H1 (cell line): ENCODE measurements around the gene CD300C. TPM values are rescaled to one million over a fixed set of nuclear protein-coding genes. Genes with fewer than 3 reads are reported as not detected.

Experiments
- CTCF ChIA-PET: fragments of 300-600 bp; sonication (Branson Sonifier 250); formaldehyde crosslinking; loops from one replicate; lab custom pipeline; 2021; ENCODE audit not compliant: partially characterized antibody; lab: Charles Lee
- POLR2A ChIA-PET: fragments of 300-600 bp; sonication (Branson Sonifier 250); formaldehyde crosslinking; loops from one replicate; lab custom pipeline; 2021; ENCODE audit warnings: inconsistent platforms; ENCODE audit not compliant: partially characterized antibody; lab: Charles Lee
- DNase-seq, 2 experiments: peaks; one replicate each; pipeline versions ENCODE4 v3.0.0 to v3.0.0-alpha.2; 2010 to 2022; ENCODE audit warnings: low spot score in 2 of 2, low read depth in 1 of 2, mixed read lengths in 1 of 2
- FAIRE-seq: peaks from 2 replicates; lab custom pipeline; 2011; peaks lifted over from hg19 to GRCh38; lab: Jason Lieb, UNC
- H2AFZ ChIP-seq: 2 replicates; pipeline ENCODE4 v1.8.1; 2012; ENCODE audit warnings: low read length, inconsistent platforms
- H2AK5ac ChIP-seq: 2 replicates; pipeline ENCODE4 v1.6.1; 2013; ENCODE audit warnings: low read depth, low read length
- H2BK120ac ChIP-seq: replicated peaks from 2 replicates; pipeline ENCODE3; 2013; ENCODE audit warnings: low read depth, low read length, inconsistent platforms
- H2BK12ac ChIP-seq: 2 replicates; pipeline ENCODE4 v1.6.1; 2013; ENCODE audit warnings: low read depth, low read length
- H2BK15ac ChIP-seq: 2 replicates; pipeline ENCODE4 v1.6.1; 2013; ENCODE audit warnings: low read length
- H2BK20ac ChIP-seq: 2 replicates; pipeline ENCODE4 v1.6.1; 2013; ENCODE audit warnings: low read length
- H2BK5ac ChIP-seq: 2 replicates; pipeline ENCODE4 v1.6.1; 2013; ENCODE audit warnings: low read depth, low read length
- H3K14ac ChIP-seq: 2 replicates; pipeline ENCODE4 v1.6.1; 2013; ENCODE audit warnings: inconsistent platforms; ENCODE audit not compliant: insufficient read length
- H3K18ac ChIP-seq: 2 replicates; pipeline ENCODE4 v1.6.1; 2013; ENCODE audit warnings: low read length; ENCODE audit errors: extremely low read depth
- H3K23ac ChIP-seq: 2 replicates; pipeline ENCODE4 v1.6.1; 2013; ENCODE audit warnings: inconsistent platforms; ENCODE audit not compliant: insufficient read length
- H3K23me2 ChIP-seq: 2 replicates; pipeline ENCODE4 v1.6.1; 2013; ENCODE audit warnings: low read depth, low read length
- H3K27ac ChIP-seq: 2 replicates; pipeline ENCODE4 v1.6.1; 2011; ENCODE audit warnings: low read depth, low read length, inconsistent platforms
- H3K27me3 ChIP-seq, 4 experiments: replicated peaks in 1 of 4; 1 replicate in 1 of 4; 2 replicates in 3 of 4; pipeline versions ENCODE4 v1.6.1 to v1.8.1; 2011 to 2013; ENCODE audit warnings: low read length in 3 of 4, mild to moderate bottlenecking in 3 of 4, inconsistent platforms in 2 of 4, mixed read lengths in 2 of 4, moderate library complexity in 1 of 4; ENCODE audit not compliant: control insufficient read depth in 3 of 4, insufficient read depth in 3 of 4; ENCODE audit errors: extremely low read depth in 1 of 4
- H3K36me3 ChIP-seq, 4 experiments: 2 replicates each; pipeline versions ENCODE4 v1.6.1 to v1.8.1; 2011 to 2013; ENCODE audit warnings: mild to moderate bottlenecking in 4 of 4, low read length in 3 of 4, moderate library complexity in 2 of 4, control low read depth in 1 of 4, inconsistent platforms in 1 of 4; ENCODE audit not compliant: insufficient read depth in 4 of 4, control insufficient read depth in 2 of 4
- H3K4ac ChIP-seq: replicated peaks from 2 replicates; pipeline ENCODE3; 2013; ENCODE audit warnings: low read length, low read depth, mixed read lengths, inconsistent platforms; ENCODE audit not compliant: insufficient read length
- H3K4me1 ChIP-seq, 4 experiments: replicated peaks in 1 of 4; 1 replicate in 1 of 4; 2 replicates in 3 of 4; pipeline versions ENCODE4 v1.6.1 to v1.8.1; 2011 to 2013; ENCODE audit warnings: low read length in 3 of 4, inconsistent platforms in 2 of 4, mixed read lengths in 1 of 4; ENCODE audit not compliant: insufficient read depth in 4 of 4, control insufficient read depth in 3 of 4
- H3K4me2 ChIP-seq, 2 experiments: 2 replicates each; pipeline versions ENCODE4 v1.6.1 to v1.8.1; 2011 to 2013; ENCODE audit warnings: low read depth in 2 of 2, low read length in 2 of 2, control low read depth in 1 of 2, inconsistent platforms in 1 of 2, mild to moderate bottlenecking in 1 of 2; ENCODE audit not compliant: insufficient read depth in 1 of 2
- H3K4me3 ChIP-seq, 4 experiments: fragments of 200-600, 300-600 bp in 1 of 4; sonication (generic), shearing (Covaris generic), sonication (Bioruptor Twin) in 1 of 4; 2 replicates each; pipeline versions ENCODE4 v1.5.1 to v1.8.1; 2011 to 2016; ENCODE audit warnings: low read length in 4 of 4, low read depth in 3 of 4, control low read depth in 2 of 4, inconsistent platforms in 2 of 4, mild to moderate bottlenecking in 2 of 4, mixed read lengths in 1 of 4, moderate library complexity in 1 of 4; ENCODE audit not compliant: insufficient read depth in 2 of 4; ENCODE audit errors: extremely low read depth in 1 of 4
- H3K56ac ChIP-seq: replicated peaks from 2 replicates; pipeline ENCODE3; 2013; ENCODE audit warnings: low read depth, mild to moderate bottlenecking, mixed read lengths, low read length, inconsistent platforms; ENCODE audit not compliant: insufficient read length
- H3K79me1 ChIP-seq: 2 replicates; pipeline ENCODE4 v1.6.1; 2013; ENCODE audit warnings: low read depth, low read length, control low read depth
- H3K79me2 ChIP-seq, 2 experiments: 2 replicates each; pipeline versions ENCODE4 v1.6.1 to v1.8.1; 2012 to 2013; ENCODE audit warnings: low read length in 2 of 2, mild to moderate bottlenecking in 2 of 2, inconsistent platforms in 1 of 2; ENCODE audit not compliant: insufficient read depth in 2 of 2, control insufficient read depth in 1 of 2
- H3K9ac ChIP-seq, 4 experiments: replicated peaks in 1 of 4; 1 replicate in 1 of 4; 2 replicates in 3 of 4; pipeline versions ENCODE4 v1.6.1 to v1.8.1; 2011 to 2013; ENCODE audit warnings: low read depth in 3 of 4, low read length in 3 of 4, control low read depth in 2 of 4, mild to moderate bottlenecking in 2 of 4, moderate library complexity in 2 of 4, inconsistent platforms in 1 of 4; ENCODE audit errors: extremely low read depth in 1 of 4
- H3K9me3 ChIP-seq, 2 experiments: 2 replicates each; pipeline versions ENCODE4 v1.6.1 to v1.8.1; 2012 to 2013; ENCODE audit warnings: mild to moderate bottlenecking in 2 of 2, moderate library complexity in 2 of 2, control low read depth in 1 of 2, inconsistent platforms in 1 of 2, low read depth in 1 of 2, low read length in 1 of 2, mixed read lengths in 1 of 2; ENCODE audit not compliant: insufficient read depth in 2 of 2
- H4K20me1 ChIP-seq, 2 experiments: replicated peaks in 1 of 2; 2 replicates each; pipeline versions ENCODE3 to v1.8.1; 2011 to 2013; ENCODE audit warnings: inconsistent platforms in 2 of 2, low read length in 2 of 2, mild to moderate bottlenecking in 1 of 2; ENCODE audit not compliant: insufficient read depth in 2 of 2, control insufficient read depth in 1 of 2
- H4K5ac ChIP-seq: 2 replicates; pipeline ENCODE4 v1.6.1; 2013; ENCODE audit warnings: low read length, low read depth, mixed read lengths, inconsistent platforms; ENCODE audit not compliant: insufficient read length
- H4K8ac ChIP-seq: 2 replicates; pipeline ENCODE4 v1.8.0; 2013; ENCODE audit warnings: mild to moderate bottlenecking, moderate library complexity, low read length, inconsistent platforms; ENCODE audit not compliant: insufficient read depth; ENCODE audit errors: extremely low read depth
- H4K91ac ChIP-seq: replicated peaks from 2 replicates; pipeline ENCODE3; 2013; ENCODE audit warnings: low read length, mixed read lengths, inconsistent platforms; ENCODE audit not compliant: insufficient read length
- CEBPB ChIP-seq: IDR thresholded peaks from 2 replicates; pipeline ENCODE4 v1.6.1; 2012; ENCODE audit warnings: low read depth, low read length
- CHD2 ChIP-seq: IDR thresholded peaks from 2 replicates; pipeline ENCODE4 v1.6.1; 2012; ENCODE audit warnings: low read length, improper control_type of control experiment
- GABPA ChIP-seq: IDR thresholded peaks from 2 replicates; pipeline ENCODE4 v1.6.1; 2011; ENCODE audit warnings: mild to moderate bottlenecking, low read length, moderate library complexity, borderline replicate concordance; ENCODE audit not compliant: insufficient read depth
- GTF2F1 ChIP-seq: IDR thresholded peaks from 2 replicates; pipeline ENCODE4 v1.6.1; 2012; ENCODE audit warnings: low read depth, low read length, improper control_type of control experiment, borderline replicate concordance
- JUND ChIP-seq: IDR thresholded peaks from 2 replicates; pipeline ENCODE4 v1.6.1; 2011; ENCODE audit warnings: mild to moderate bottlenecking, improper control_type of control experiment, low read length
- RBBP5 ChIP-seq: IDR thresholded peaks from 2 replicates; pipeline ENCODE4 v1.7.1; 2012; ENCODE audit warnings: low read depth, mild to moderate bottlenecking, inconsistent platforms, low read length, moderate library complexity, borderline replicate concordance
- RNF2 ChIP-seq: fragments of 200-900, 300-1000 bp; sonication (generic); IDR thresholded peaks from 2 replicates; pipeline ENCODE4 v1.7.1; 2016; ENCODE audit warnings: borderline replicate concordance, low read depth, mild to moderate bottlenecking, antibody characterized with exemption, low read length; ENCODE audit not compliant: poor library complexity, severe bottlenecking; ENCODE audit errors: missing control alignments
- SUZ12 ChIP-seq: fragments of 200-600 bp; sonication (generic); IDR thresholded peaks from 2 replicates; pipeline ENCODE4 v1.6.1; 2012; ENCODE audit warnings: mild to moderate bottlenecking, inconsistent platforms, low read length, moderate library complexity, mixed read lengths
- TBP ChIP-seq: IDR thresholded peaks from 2 replicates; pipeline ENCODE4 v1.6.1; 2011; ENCODE audit warnings: low read depth, low read length, improper control_type of control experiment
- WGBS, 2 experiments: shearing (Covaris generic) in 1 of 2; methylation state at CpG; one replicate each; pipeline versions ENCODE4 v1.1.6 to v1.1.7; 2013 to 2015; ENCODE audit warnings: low lambda C conversion rate in 2 of 2, mixed read lengths in 2 of 2, inconsistent platforms in 1 of 2, low coverage in 1 of 2, missing lambda C conversion rate in 1 of 2; ENCODE audit not compliant: insufficient replicate concordance in 2 of 2, insufficient coverage in 1 of 2, insufficient read length in 1 of 2; ENCODE audit errors: extremely low coverage in 1 of 2, missing lambda C conversion rate in 1 of 2; 5-methylcytosine and 5-hydroxymethylcytosine counted together
- polyA plus RNA-seq, 7 experiments: library from polyadenylated mRNA; depleted of rRNA in 3 of 7; stranded (reverse) in 5 of 7; unstranded in 2 of 7; fragments of >200 nt in 5 of 7; fragments of 200-250 nt in 2 of 7; gene quantifications; 1 replicate in 5 of 7; 2 replicates in 1 of 7; 4 replicates in 1 of 7; pipeline versions ENCODE4 v1.2.1 to v1.2.3, GENCODE V29; 2011 to 2013; ENCODE audit warnings: missing spikeins in 2 of 7, mixed read lengths in 2 of 7
- total RNA-seq: library from RNA; stranded (reverse); fragmentation: NEBNext Ultra II Directional; extraction: Animal tissue kit (Norgen Biotek cat#: 25700); gene quantifications from 2 replicates; pipeline ENCODE4 v1.2.1, GENCODE V29; 2021
- TF ChIP-seq, protein P1 (sequence below): IDR thresholded peaks from 2 replicates; pipeline ENCODE4 v1.6.1; 2012; ENCODE audit warnings: inconsistent platforms

CD300C gene
- total and polyA plus RNA-seq, 2 of the 8 experiments (the other 6 are each of a cell fraction or from before 2014, with no cell fraction given) = not detected

- no peak for TF ChIP-seq CEBPB
- no peak for TF ChIP-seq TBP
- TF ChIP-seq, protein P1, sequence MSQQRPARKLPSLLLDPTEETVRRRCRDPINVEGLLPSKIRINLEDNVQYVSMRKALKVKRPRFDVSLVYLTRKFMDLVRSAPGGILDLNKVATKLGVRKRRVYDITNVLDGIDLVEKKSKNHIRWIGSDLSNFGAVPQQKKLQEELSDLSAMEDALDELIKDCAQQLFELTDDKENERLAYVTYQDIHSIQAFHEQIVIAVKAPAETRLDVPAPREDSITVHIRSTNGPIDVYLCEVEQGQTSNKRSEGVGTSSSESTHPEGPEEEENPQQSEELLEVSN = no peak
- no peak for TF ChIP-seq CHD2
- TF ChIP-seq GABPA = no peak
- no peak for TF ChIP-seq RNF2
- no peak for TF ChIP-seq RBBP5
- no peak for TF ChIP-seq JUND
- no peak for TF ChIP-seq SUZ12
- no peak for TF ChIP-seq GTF2F1
- peaks cover 0 to 2% of the 10 kb centered on the region in 2 experiments for H4K20me1 ChIP-seq
- H3K79me2 ChIP-seq = no peaks in the 10 kb centered on the region
- no peak overlapping the region for H3K18ac ChIP-seq
- no peaks in the 10 kb centered on the region for H3K36me3 ChIP-seq
- H4K8ac ChIP-seq = no peak overlapping the region; the same call in 1 of the 2 replicates
- ChIA-PET POLR2A (no interaction called here), CTCF (interaction anchor here (0.9 to 1.7 kb wide), 3 partner anchors 9 to 154 kb away, joined by 3 to 4 read pairs (median 4); no protein-coding TSS in a partner anchor)
- H4K5ac ChIP-seq = no peak overlapping the region
- no peak overlapping the region for H2BK12ac ChIP-seq
- H3K9me3 ChIP-seq = peaks cover 19 to 21% of the 10 kb centered on the region in 2 experiments
- H2AFZ ChIP-seq = no peak overlapping the region
- no peak overlapping the region for H4K91ac ChIP-seq
- no peak overlapping the region for H2BK15ac ChIP-seq
- no peak overlapping the region for H2BK120ac ChIP-seq
- H2BK20ac ChIP-seq = no peak overlapping the region
- no peak overlapping the region for H3K56ac ChIP-seq
- H3K27me3 ChIP-seq = peaks cover 0 to 2% (median 0%) of the 10 kb centered on the region in 4 experiments; a peak in 1 of 7 replicates
- H3K4ac ChIP-seq = no peak overlapping the region
- FAIRE-seq (no peak), DNase-seq (no peak)
- no peaks in the 10 kb centered on the region for H3K4me1 ChIP-seq
- no peaks in the 10 kb centered on the region for H3K79me1 ChIP-seq
- H3K14ac ChIP-seq = no peak overlapping the region
- no peak overlapping the region for H3K27ac ChIP-seq
- H2BK5ac ChIP-seq = no peak overlapping the region
- 79% methylated on average over 3 of the region's 3 CpGs; no CpG with 5 or more reads in 1 of the 2 experiments for WGBS, 2 experiments
- H3K4me2 ChIP-seq = no peak overlapping the region
- no peak overlapping the region for H3K23ac ChIP-seq
- no peak overlapping the region for H2AK5ac ChIP-seq
- H3K23me2 ChIP-seq = peaks cover 2% of the 10 kb centered on the region; the same call in 1 of the 2 replicates
- no peak overlapping the region for H3K9ac ChIP-seq
- H3K4me3 ChIP-seq = no peak overlapping the region
Observed at GRCh38 chr17:74516561-74517328, 29.2 kb downstream of the CD300C start.
